ENCODE measurements around the gene PDE9A.

PDE9A gene

DNA sequence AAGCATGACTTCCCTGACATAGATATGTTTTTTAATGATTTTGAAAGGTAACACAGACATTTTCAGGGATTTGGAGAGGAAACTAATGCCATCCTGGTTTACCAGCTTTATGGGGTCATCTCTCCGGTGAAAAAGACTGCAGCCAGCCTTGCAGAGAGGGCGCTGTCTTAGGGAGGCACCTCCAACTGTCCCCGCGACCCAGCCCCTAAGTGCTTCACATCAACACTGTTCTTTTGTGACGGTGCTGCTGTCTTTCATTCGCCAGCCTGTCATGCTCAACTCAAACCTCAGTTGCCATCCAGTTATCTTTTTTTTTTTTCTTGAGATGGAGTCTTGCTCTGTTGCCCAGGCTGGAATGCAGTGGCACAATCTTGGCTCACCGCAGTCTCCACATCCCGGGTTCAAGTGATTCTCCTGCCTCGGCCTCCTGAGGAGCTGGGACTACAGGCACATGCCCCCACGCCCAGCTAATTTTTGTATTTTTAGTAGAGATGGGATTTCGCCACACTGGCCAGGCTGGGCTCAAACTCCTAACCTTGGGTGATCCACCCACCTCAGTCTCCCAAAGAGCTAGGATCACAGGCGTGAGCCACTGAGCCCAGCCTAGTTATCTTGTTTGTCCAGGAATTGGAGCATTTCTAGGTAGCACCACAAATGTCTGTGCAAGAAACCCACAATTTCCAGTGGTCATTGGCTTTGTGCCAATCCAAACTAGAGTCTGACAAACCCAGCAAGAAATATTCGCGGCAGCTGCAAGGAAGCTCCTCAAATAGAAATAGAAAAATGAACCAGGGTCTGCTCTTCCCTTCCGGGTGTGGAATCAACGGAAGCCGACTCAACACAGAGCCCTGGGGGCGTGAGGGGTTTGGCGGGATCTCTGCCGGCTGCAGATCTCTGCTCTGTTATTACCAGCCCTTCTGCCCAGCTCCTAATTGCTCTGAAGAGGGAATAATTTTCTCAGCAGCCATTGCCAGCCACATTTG, 24.2 kb downstream of the PDE9A start:
- H3K9me3 Mint-ChIP-seq = no peaks in the 10 kb centered on the region
- ATAC-seq (replicated peaks; ENCODE audit: extremely low read depth, poor library complexity, severe bottlenecking) (no peak), DNase-seq (ENCODE audit: low spot score in 2 of 2) (no peak)
- no peak overlapping the region for H3K27ac Mint-ChIP-seq (ENCODE audit: low read depth)
- peaks cover 31% of the 10 kb centered on the region for H3K27me3 Mint-ChIP-seq
- H3K36me3 Mint-ChIP-seq (ENCODE audit: insufficient read depth) = no peaks in the 10 kb centered on the region
- peaks cover 15% of the 10 kb centered on the region for H3K4me1 Mint-ChIP-seq
- no peak overlapping the region for H3K4me3 Mint-ChIP-seq

DNA sequence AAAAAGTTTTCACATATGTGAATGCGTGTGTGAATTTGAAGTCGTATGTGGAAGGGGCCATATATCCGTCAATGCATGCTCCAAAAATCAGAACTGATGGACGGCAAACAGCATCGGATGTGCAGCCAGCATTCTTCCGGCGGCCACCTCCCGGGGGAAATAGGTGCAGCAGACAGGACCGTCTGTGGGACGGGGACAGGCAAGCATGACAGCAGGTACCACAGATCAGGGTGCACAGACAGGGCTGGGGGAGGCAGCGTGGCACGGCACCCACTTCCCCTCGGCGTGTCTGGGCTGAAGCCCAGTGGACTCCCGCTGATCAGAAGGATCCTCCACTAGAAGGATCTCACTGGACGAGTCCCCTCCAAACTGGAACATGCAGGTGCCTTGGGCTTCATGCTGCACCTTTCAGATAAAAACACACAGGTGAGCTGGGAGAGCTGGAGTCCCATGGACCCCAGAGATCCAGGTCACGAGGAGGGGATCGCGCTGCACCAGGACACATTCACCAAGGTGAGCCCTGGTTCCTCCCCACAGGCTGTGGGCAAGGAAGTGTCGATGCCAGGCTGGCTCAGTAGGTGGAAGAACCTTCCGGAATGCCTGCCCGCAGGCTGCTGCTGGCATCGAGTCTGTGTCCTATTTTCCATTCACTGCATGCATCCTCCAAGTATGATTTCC, 25.3 kb downstream of the PDE9A start:
- ATAC-seq (replicated peaks; ENCODE audit: extremely low read depth, poor library complexity, severe bottlenecking) = no peak
- peaks cover 2% of the 10 kb centered on the region for H3K36me3 Mint-ChIP-seq (ENCODE audit: insufficient read depth)
- no peak overlapping the region for H3K4me3 Mint-ChIP-seq
- no peaks in the 10 kb centered on the region for H3K9me3 Mint-ChIP-seq
- peaks cover 31% of the 10 kb centered on the region for H3K27me3 Mint-ChIP-seq
- H3K27ac Mint-ChIP-seq (ENCODE audit: low read depth) = no peak overlapping the region
- DNase-seq (ENCODE audit: low spot score in 2 of 2) = no peak
- H3K4me1 Mint-ChIP-seq = peaks cover 19% of the 10 kb centered on the region

DNA sequence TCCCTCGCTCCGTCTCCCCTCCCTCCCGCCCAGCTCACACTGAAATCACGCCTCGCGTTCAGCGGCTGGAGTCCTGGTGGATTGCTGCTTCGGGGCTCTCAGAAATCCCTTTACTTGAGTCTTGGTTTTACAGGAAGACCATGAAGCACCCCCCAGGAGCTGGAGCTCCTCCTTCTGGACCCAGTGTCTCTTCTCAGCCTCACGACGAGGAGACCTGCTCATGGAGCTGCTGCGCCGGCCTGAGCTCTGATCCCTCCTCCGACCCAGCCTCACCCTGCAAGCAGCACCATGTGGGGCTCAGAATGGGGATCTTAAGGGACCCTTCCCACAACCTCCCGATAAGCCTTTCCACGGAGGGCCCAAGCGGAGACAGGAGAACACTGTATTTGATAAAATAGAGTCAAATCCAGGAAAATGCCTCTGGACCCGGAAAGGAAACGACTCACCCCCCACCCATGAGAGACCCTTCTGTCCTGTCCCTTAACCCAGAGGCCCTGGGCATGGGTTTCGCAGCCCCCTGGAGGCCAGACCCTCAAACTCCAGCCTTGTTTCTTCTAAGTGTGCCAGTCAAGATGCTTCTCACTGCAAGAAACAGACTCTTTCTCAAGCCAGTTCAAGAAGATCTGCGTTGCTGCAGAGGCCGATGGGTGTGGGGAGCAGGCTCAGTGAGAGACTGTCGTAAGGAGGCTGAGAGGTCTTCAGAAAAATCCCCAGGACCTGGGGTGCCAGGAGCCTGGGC, 26.1 kb downstream of the PDE9A start:
- H3K36me3 Mint-ChIP-seq (ENCODE audit: insufficient read depth) = peaks cover 2% of the 10 kb centered on the region
- H3K4me3 Mint-ChIP-seq = no peak overlapping the region
- H3K27ac Mint-ChIP-seq (ENCODE audit: low read depth) = no peak overlapping the region
- peaks cover 31% of the 10 kb centered on the region for H3K27me3 Mint-ChIP-seq
- no peak for DNase-seq (ENCODE audit: low spot score in 2 of 2)
- ATAC-seq (replicated peaks; ENCODE audit: extremely low read depth, poor library complexity, severe bottlenecking) = no peak
- H3K9me3 Mint-ChIP-seq = no peaks in the 10 kb centered on the region
- peaks cover 26% of the 10 kb centered on the region for H3K4me1 Mint-ChIP-seq

DNA sequence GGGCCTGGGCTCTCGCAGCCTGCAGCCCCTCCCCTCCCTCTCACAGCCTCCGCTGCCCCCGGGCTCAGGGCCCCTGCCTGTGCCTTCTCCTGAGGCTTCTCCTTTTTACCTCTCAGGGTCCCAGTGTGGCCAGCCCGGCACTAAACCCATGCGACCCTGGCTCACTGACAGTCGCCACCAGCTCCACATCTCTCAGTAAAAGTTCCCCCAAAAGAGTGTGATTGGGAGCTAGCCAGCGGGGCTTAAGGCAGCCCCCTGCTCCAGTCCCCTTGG, 26.6 kb downstream of the PDE9A start:
- ATAC-seq (replicated peaks; ENCODE audit: extremely low read depth, poor library complexity, severe bottlenecking) (no peak), DNase-seq (ENCODE audit: low spot score in 2 of 2) (no peak)
- Mint-ChIP-seq H3K27me3 (peaks cover 31% of the 10 kb centered on the region), H3K4me1 (peaks cover 28% of the 10 kb centered on the region), H3K9me3 (no peaks in the 10 kb centered on the region), H3K36me3 (ENCODE audit: insufficient read depth) (peaks cover 2% of the 10 kb centered on the region), H3K4me3 (no peak overlapping the region), H3K27ac (ENCODE audit: low read depth) (no peak overlapping the region)

DNA sequence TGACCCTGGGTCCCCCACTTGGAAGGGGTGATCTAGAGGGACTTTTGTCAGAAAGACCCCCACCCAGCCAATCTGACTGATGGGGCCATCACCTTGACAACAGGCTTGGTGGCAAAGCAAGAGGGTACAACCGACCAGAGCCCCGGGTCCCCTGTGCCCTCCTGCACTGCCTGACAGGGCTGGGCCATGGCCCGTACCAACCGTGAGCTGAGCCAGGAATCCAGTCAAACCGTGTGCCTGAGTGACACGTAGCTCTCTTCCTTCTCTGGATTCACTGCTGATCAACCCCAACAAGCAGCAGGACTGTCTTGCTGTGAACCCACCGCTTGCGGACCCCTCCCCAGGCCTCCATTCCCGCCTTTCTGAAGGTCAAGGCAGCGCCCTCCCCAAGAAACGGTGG, 27.0 kb downstream of the PDE9A start:
- ATAC-seq (replicated peaks; ENCODE audit: extremely low read depth, poor library complexity, severe bottlenecking) = no peak
- Mint-ChIP-seq H3K4me3 (no peak overlapping the region), H3K27me3 (peaks cover 31% of the 10 kb centered on the region), H3K36me3 (ENCODE audit: insufficient read depth) (peaks cover 2% of the 10 kb centered on the region), H3K9me3 (no peaks in the 10 kb centered on the region), H3K27ac (ENCODE audit: low read depth) (no peak overlapping the region), H3K4me1 (peaks cover 28% of the 10 kb centered on the region)
- no peak for DNase-seq (ENCODE audit: low spot score in 2 of 2)

DNA sequence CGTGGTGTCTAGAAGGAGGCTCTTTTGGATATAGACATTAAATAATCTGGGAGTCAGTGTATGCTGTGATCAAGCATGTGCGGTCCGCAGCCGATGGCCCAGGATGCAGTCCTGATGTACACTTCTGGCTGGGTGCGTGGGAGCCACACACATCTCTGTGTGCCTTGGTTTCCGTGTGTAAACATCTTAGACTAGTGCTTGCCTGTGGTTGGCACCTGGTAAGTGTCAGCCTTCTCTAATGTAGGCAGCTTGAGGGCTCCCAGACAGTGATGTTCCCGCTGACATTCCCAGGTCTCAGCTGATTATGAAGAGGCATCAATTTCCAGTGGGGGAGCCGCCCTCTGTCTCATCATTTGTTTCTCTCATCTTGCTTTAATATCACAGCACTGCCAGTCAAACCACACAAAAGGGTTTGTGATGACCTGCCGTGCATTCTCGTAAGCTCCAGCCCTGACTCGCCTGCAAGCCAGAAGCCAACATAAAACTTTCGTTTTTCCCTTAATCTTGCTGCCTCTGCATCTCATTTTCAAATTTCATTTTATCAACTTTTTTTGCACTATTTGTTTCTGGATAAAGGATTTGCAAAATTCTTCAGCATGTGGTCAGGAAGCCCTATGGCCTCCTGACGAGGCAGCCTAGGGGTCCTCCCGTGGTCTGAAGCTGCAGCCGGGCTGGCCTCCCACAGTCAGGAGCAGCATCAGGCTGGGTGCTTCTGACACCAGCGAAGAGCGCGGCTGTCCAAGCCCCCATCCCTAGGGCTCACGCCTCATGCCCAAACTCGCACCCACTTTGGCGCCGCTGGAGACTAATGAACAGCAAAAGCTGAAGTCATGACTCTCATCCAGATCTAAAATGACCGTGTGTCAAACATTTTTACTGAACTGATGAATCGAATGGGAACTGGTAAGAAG, 28.1 kb downstream of the PDE9A start:
- H3K4me3 Mint-ChIP-seq = peak overlapping the region; percentile 27
- no peaks in the 10 kb centered on the region for H3K9me3 Mint-ChIP-seq
- peaks cover 2% of the 10 kb centered on the region for H3K36me3 Mint-ChIP-seq (ENCODE audit: insufficient read depth)
- ATAC-seq (replicated peaks; ENCODE audit: extremely low read depth, poor library complexity, severe bottlenecking) = peak; percentile 56
- H3K4me1 Mint-ChIP-seq = peaks cover 28% of the 10 kb centered on the region
- H3K27ac Mint-ChIP-seq (ENCODE audit: low read depth) = no peak overlapping the region
- peaks cover 31% of the 10 kb centered on the region for H3K27me3 Mint-ChIP-seq
- no peak for DNase-seq (ENCODE audit: low spot score in 2 of 2)

DNA sequence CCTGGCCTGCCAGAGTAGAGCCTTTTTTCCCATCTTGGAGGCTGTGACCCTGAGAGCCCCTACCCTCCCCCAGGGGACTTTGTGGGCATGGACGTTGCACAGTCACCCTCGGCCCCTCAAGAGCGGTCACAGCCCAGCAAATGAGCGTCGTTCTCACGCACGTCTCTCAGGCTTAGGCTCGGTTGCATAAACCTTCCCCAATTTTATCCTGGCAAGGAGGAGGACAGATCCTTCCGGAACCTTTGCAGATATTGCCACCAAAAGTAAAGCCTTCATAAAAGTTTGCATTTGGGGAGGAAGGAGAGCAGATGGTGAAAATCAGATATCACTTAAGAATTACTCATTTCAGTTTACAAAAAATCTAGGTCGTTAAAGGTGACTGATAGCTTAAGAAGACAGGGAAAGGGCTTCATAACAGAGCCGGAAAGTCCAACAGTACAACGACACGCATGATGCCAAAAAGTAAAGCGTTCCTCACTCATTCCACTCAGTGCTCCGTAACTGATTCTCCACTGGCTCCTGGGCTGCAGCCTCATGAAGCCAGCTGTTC, 29.3 kb downstream of the PDE9A start:
- H3K36me3 Mint-ChIP-seq (ENCODE audit: insufficient read depth) = peaks cover 2% of the 10 kb centered on the region
- ATAC-seq (replicated peaks; ENCODE audit: extremely low read depth, poor library complexity, severe bottlenecking) = no peak
- H3K9me3 Mint-ChIP-seq = no peaks in the 10 kb centered on the region
- peaks cover 31% of the 10 kb centered on the region for H3K27me3 Mint-ChIP-seq
- H3K27ac Mint-ChIP-seq (ENCODE audit: low read depth) = no peak overlapping the region
- H3K4me3 Mint-ChIP-seq = no peak overlapping the region
- DNase-seq (ENCODE audit: low spot score in 2 of 2) = no peak
- peaks cover 28% of the 10 kb centered on the region for H3K4me1 Mint-ChIP-seq

DNA sequence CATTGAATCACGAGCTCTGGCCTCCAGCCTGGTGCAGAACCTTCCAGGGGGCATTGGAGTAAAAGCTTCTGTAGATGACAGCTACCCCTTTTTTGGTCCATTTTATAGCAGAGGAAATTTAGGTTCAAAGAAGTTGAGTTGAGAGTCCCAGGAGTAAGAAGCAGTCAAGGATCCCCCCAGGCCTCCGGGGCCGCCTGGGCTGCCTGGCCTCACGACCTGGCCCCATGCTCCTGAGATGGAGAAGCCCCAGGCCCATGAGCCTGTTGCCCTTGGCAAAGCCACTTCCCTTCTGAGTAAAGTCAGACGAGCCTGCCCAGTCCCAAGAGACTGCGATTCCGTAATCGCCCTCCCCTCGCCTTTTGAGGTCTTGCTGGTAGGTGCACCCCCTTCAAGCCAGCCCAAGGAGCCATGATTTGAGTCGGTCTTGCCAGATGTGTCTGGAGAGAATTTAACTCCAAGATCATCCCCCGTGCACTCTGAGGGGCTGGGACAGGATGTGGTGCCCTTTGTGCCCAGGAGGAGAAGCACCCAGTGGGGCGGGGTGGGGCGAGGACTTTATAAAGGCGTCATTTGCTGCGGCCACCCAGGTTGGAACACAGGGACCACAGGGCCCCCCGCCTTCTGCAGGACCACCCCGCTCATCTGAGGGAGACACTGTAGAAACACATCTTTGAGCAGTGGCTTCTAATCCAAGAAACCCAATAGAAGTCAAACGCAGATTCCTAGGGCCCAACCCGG, 30.1 kb downstream of the PDE9A start:
- peak overlapping the region; percentile 87 for H3K27ac Mint-ChIP-seq (ENCODE audit: low read depth)
- H3K36me3 Mint-ChIP-seq (ENCODE audit: insufficient read depth) = peaks cover 2% of the 10 kb centered on the region
- ATAC-seq (replicated peaks; ENCODE audit: extremely low read depth, poor library complexity, severe bottlenecking) (no peak), DNase-seq (ENCODE audit: low spot score in 2 of 2) (no peak)
- peaks cover 23% of the 10 kb centered on the region for H3K4me1 Mint-ChIP-seq
- peaks cover 24% of the 10 kb centered on the region for H3K27me3 Mint-ChIP-seq
- H3K4me3 Mint-ChIP-seq = peak overlapping the region; percentile 63
- H3K9me3 Mint-ChIP-seq = no peaks in the 10 kb centered on the region

DNA sequence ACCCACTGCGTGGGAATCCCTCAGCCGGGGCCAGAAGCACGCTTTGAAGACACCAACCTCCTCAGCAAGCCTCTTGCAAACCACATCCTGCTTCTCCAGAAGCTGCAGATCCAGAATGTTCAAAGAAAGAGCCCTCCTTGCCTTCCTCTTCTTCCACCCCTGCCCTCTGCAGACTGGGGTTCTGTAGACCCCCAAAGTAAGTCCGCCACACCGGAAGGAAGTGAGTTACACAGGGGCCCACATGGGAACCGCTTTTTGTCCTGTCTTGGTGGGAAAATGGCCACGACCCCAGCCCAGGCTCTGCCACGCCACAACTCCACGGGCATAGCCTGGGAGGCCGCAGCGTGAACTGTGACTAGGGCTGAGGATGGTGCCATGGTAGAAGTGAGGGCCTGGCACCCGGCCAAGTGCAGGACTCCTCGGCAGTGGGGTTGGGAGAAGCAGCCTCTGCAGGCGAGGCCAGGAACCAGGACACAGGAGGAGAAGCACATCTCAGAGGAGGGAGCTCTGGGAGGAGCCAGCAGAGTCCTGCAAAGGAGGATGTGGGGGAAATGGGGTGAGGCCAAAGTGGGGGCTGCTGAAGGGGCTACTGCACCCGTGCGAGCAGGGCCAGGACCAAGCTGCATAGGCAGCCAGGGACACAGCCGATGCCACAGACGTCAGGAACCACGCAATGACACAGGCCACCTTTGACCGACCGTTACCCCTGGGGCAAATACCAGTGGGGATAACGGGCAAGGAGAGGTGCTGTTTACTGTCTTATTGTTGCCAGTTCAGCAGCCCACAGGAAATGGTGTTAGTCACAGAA, 30.9 kb downstream of the PDE9A start:
- peaks cover 2% of the 10 kb centered on the region for H3K36me3 Mint-ChIP-seq (ENCODE audit: insufficient read depth)
- peak overlapping the region; percentile 87 for H3K27ac Mint-ChIP-seq (ENCODE audit: low read depth)
- no peaks in the 10 kb centered on the region for H3K9me3 Mint-ChIP-seq
- peak overlapping the region; percentile 63 for H3K4me3 Mint-ChIP-seq
- peaks cover 20% of the 10 kb centered on the region for H3K27me3 Mint-ChIP-seq
- peak in 1 of 2 donors; percentile 17 for DNase-seq (ENCODE audit: low spot score in 2 of 2)
- peaks cover 22% of the 10 kb centered on the region for H3K4me1 Mint-ChIP-seq
- ATAC-seq (replicated peaks; ENCODE audit: extremely low read depth, poor library complexity, severe bottlenecking) = peak; percentile 64

DNA sequence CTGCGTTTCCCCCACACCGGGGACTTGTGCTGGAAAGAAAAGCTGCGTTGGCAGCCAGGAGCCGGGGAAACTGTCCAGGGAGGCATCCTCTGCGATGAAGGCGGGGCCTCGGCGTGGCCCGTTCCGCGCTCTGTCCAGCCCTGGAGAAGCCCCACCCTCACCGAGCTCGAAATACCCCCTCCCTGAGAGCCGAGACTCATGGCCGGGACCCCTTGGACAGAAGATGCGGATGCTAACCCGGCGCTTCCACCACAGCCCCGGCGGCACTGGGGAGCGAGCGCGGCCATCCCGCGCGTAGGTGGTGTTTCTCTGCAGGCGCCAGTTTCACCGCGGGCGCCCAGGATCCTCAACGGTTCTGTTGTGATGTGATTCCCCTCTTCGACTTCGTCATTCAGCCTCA, 31.6 kb downstream of the PDE9A start:
- peak overlapping the region; percentile 87 for H3K27ac Mint-ChIP-seq (ENCODE audit: low read depth)
- H3K9me3 Mint-ChIP-seq = no peaks in the 10 kb centered on the region
- peaks cover 2% of the 10 kb centered on the region for H3K36me3 Mint-ChIP-seq (ENCODE audit: insufficient read depth)
- H3K27me3 Mint-ChIP-seq = peaks cover 12% of the 10 kb centered on the region
- H3K4me3 Mint-ChIP-seq = peak overlapping the region; percentile 63
- DNase-seq (ENCODE audit: low spot score in 2 of 2) (no peak), ATAC-seq (replicated peaks; ENCODE audit: extremely low read depth, poor library complexity, severe bottlenecking) (no peak)
- peaks cover 22% of the 10 kb centered on the region for H3K4me1 Mint-ChIP-seq
